NB4 (cell line): ENCODE measurements around the gene OR10A4.

ENCODE experiments used
- CTCF ChIP-seq: IDR thresholded peaks from one replicate; pipeline ENCODE4 v1.5.1; 2012; ENCODE audit warnings: low read depth, low read length
- MAX ChIP-seq: IDR thresholded peaks from 2 replicates; pipeline ENCODE4 v1.6.1; 2011; ENCODE audit warnings: low read depth, low read length
- MYC ChIP-seq: IDR thresholded peaks from 2 replicates; pipeline ENCODE4 v1.6.1; 2011; ENCODE audit warnings: low read depth, low read length
- POLR2A ChIP-seq: IDR thresholded peaks from 2 replicates; pipeline ENCODE4 v1.6.1; 2011; ENCODE audit warnings: mild to moderate bottlenecking; ENCODE audit not compliant: insufficient read length; ENCODE audit errors: extremely low read depth

GRCh38 chr11:6911948-6912347, 35.5 kb downstream of the OR10A4 start:
- no peak for TF ChIP-seq POLR2A
- TF ChIP-seq CTCF = no peak
- TF ChIP-seq MAX = no peak
- no peak for TF ChIP-seq MYC
